GM21529 (cell line): Measurements from ENCODE around the gene BRD7.

Experiments used
- ATAC-seq: cut with Tn5 transposase; IDR thresholded peaks from one replicate; pipeline ENCODE4 v1.9.1; 2021; ENCODE audit not compliant: unreplicated experiment

The BRD7 gene

GRCh38 chr16:50291719-50292565 lies 76.8 kb downstream of the BRD7 start:
- no peak for ATAC-seq

- no peak for ATAC-seq
These were observed 77.9 kb downstream of the BRD7 start for GRCh38 chr16:50290856-50291255.

GRCh38 chr16:50289950-50290764 lies 78.6 kb downstream of the BRD7 start:
- no peak for ATAC-seq

GRCh38 chr16:50288920-50289319 lies 79.9 kb downstream of the BRD7 start:
- ATAC-seq: no peak

GRCh38 chr16:50288026-50288425 lies 80.8 kb downstream of the BRD7 start:
- no peak for ATAC-seq

- no peak for ATAC-seq
These were observed 82.1 kb downstream of the BRD7 start for GRCh38 chr16:50286681-50287080.

- no peak for ATAC-seq
These were observed 83.3 kb downstream of the BRD7 start for GRCh38 chr16:50285406-50286003.

GRCh38 chr16:50284131-50284911 lies 84.5 kb downstream of the BRD7 start:
- ATAC-seq: no peak

GRCh38 chr16:50282955-50283631 lies 85.7 kb downstream of the BRD7 start:
- ATAC-seq: no peak

- peak; percentile 97 for ATAC-seq
These were observed 86.7 kb downstream of the BRD7 start for GRCh38 chr16:50282010-50282538.

GRCh38 chr16:50281391-50282009 lies 87.3 kb downstream of the BRD7 start:
- ATAC-seq: no peak

GRCh38 chr16:50280932-50281331 lies 87.9 kb downstream of the BRD7 start:
- no peak for ATAC-seq

GRCh38 chr16:50279504-50279865 lies 89.3 kb downstream of the BRD7 start:
- ATAC-seq: no peak

GRCh38 chr16:50278251-50278650 lies 90.5 kb downstream of the BRD7 start:
- ATAC-seq: no peak

GRCh38 chr16:50276801-50277555 lies 91.8 kb downstream of the BRD7 start:
- ATAC-seq: no peak

- ATAC-seq: no peak
These were observed 92.5 kb downstream of the BRD7 start for GRCh38 chr16:50276326-50276640.

GRCh38 chr16:50275428-50276325 lies 93.1 kb downstream of the BRD7 start:
- no peak for ATAC-seq

GRCh38 chr16:50275098-50275415 lies 93.7 kb downstream of the BRD7 start:
- no peak for ATAC-seq
